Fibroblast of the aortic adventitia (primary cell): ENCODE measurements around the gene SMIM35. TPM values are rescaled to one million over a fixed set of nuclear protein-coding genes. Genes with fewer than 3 reads are reported as not detected.
"Not testable (repeated sequence)": the region's sequence is repeated elsewhere in the genome, so short reads cannot be mapped to it uniquely, and the experiment has no call there.

ENCODE experiments used
- DNase-seq: peaks from one replicate; pipeline ENCODE4 v3.0.0-alpha.2; 2010; ENCODE audit warnings: low read depth
- H3K4me3 ChIP-seq: 2 replicates; pipeline ENCODE4 v1.5.1; 2011; ENCODE audit warnings: low read depth, mild to moderate bottlenecking, control low read depth, low read length, moderate library complexity
- total RNA-seq: library from RNA; depleted of rRNA; stranded (reverse); fragments of >200 nt; gene quantifications from 2 replicates; pipeline ENCODE4 v1.2.3, GENCODE V29; 2012; ENCODE audit warnings: low replicate concordance
- TF ChIP-seq, protein P1 (sequence below): IDR thresholded peaks from 2 replicates; pipeline ENCODE4 v1.5.1; 2011; ENCODE audit warnings: mild to moderate bottlenecking, low read length, control low read depth, inconsistent platforms; ENCODE audit not compliant: insufficient read depth

SMIM35 gene
- total RNA-seq, 1 donor = not detected

DNA sequence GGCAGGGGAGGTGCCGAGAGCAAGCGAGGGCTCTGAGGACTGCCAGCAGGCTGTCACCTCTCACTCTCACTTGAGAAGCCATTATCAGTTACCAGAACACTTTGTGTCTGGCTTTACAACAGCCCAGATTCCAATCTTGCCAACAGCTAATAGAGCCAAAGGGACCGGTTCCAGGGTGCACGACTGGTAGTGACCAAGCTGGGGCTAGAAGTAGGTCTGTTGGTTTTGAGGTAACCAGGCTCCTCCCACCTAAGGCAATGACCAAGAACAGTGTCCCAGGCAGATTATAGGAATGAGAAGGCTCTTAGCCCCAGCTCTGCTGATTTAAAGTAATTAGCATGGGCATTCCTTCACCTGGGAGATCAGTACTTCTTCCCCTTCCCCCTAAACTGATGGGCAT lies 107.8 kb downstream of the SMIM35 start:
- H3K4me3 ChIP-seq = no peak overlapping the region
- TF ChIP-seq, protein P1, sequence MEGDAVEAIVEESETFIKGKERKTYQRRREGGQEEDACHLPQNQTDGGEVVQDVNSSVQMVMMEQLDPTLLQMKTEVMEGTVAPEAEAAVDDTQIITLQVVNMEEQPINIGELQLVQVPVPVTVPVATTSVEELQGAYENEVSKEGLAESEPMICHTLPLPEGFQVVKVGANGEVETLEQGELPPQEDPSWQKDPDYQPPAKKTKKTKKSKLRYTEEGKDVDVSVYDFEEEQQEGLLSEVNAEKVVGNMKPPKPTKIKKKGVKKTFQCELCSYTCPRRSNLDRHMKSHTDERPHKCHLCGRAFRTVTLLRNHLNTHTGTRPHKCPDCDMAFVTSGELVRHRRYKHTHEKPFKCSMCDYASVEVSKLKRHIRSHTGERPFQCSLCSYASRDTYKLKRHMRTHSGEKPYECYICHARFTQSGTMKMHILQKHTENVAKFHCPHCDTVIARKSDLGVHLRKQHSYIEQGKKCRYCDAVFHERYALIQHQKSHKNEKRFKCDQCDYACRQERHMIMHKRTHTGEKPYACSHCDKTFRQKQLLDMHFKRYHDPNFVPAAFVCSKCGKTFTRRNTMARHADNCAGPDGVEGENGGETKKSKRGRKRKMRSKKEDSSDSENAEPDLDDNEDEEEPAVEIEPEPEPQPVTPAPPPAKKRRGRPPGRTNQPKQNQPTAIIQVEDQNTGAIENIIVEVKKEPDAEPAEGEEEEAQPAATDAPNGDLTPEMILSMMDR = no peak
- no peak for DNase-seq

DNA sequence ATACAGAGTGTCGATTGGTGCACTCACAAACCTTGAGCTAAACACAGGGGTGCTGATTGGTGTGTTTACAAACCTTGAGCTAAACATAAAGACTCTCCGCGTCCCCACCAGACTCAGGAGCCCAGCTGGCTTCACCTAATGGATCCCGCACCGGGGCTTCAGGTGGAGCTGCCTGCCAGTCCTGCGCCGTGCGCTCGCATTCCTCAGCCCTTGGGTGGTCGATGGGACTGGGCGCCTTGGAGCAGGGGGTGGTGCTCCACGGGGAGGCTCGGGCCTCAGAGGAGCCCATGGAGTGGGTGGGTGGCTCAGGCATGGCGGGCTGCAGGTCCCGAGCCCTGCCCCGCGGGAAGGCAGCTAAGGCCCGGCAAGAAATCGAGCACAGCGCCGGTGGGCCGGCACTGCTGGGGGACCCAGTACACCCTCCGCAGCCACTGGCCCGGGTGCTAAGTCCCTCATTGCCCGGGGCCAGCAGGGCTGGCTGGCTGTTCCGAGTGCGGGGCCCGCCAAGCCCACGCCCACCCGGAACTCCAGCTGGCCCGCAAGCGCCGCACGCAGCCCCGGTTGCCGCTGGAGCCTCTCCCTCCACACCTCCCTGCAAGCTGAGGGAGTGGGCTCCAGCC lies 108.4 kb downstream of the SMIM35 start:
- not testable (repeated sequence) for DNase-seq, H3K4me3 ChIP-seq

DNA sequence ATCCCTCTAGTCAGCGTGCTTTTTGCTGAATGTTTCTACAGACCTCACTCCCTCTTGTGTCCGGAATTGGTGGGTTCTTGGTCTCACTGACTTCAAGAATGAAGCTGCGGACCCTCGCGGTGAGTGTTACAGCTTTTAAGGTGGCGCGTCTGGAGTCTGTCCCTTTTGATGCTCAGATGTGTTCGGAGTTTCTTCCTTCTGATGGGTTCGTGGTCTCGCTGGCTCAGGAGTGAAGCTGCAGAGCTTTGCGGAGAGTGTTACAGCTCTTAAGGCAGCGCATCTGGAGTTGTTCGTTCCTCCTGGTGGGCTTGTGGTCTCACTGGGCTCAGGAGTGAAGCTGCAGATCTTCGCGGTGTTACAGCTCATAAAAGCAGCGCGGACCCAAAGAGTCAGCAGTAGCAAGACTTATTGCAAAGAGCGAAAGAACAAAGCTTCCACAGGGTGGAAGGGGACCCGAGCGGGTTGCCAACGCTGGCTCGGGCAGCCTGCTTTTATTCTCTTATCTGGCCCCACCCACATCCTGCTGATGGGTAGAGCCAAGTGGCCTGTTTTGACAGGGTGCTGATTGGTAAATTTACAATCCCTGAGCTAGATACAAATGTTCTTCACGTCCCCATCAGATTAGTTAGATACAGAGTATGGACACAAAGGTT lies 109.0 kb downstream of the SMIM35 start:
- H3K4me3 ChIP-seq, DNase-seq: not testable (repeated sequence)

DNA sequence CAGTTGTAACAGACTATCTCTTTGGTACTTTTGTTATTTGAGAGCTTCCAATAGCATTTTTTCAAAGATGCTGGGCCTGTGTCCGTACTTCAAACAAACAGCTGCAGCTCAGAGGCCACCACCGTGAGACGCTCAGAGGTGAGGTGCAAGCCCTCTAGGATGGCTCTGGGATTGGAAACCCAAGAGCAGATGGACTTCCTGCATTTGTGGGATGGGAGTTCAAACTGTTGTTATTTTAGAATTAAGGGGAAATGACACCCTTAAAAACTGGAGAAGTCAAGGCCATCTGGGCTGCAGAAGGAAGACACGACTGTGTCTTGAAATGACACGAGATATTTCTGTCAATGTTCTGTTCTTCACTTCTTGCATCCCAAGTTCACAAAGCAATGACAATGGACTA lies 109.7 kb downstream of the SMIM35 start:
- H3K4me3 ChIP-seq = no peak overlapping the region
- TF ChIP-seq, protein P1 = no peak
- DNase-seq = no peak

DNA sequence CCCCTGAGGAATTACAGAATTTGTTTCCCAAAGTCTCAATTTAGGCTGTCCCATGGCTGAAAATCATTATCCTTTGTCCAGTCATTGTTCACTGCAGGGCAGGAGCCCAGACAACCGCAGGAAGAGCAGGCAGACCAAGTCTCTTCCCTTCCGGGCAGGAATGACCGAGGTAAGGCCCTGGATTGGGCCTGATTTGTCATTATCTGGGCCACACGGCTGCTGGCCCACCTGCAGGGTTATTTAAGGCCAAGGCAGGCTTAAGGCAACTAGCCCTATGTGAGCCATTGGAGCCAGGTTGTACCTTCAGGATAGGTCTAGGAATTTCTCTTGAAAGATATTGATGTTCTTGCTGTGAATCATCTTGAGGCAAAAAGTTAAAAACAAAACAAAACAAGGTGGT lies 110.3 kb downstream of the SMIM35 start:
- H3K4me3 ChIP-seq = no peak overlapping the region
- TF ChIP-seq, protein P1 = no peak
- no peak for DNase-seq

DNA sequence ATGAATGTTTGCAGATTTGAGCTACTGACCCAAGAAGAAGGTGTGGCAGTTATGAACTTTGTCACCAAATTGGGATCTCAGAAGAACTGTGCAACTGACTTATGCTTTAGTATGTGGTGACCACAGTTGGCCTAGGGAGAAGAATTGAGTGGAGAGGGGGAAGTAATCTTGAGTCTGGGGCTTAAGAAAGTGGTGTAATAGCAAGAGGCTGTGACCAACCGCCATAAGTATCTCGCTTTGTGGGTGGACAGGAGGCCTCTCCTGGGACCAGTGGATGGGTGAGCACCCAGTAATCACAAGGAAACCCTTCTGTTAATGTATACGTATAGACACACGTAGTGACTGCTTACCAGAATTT lies 113.3 kb downstream of the SMIM35 start:
- DNase-seq = no peak
- no peak overlapping the region for H3K4me3 ChIP-seq
- TF ChIP-seq, protein P1 = no peak

DNA sequence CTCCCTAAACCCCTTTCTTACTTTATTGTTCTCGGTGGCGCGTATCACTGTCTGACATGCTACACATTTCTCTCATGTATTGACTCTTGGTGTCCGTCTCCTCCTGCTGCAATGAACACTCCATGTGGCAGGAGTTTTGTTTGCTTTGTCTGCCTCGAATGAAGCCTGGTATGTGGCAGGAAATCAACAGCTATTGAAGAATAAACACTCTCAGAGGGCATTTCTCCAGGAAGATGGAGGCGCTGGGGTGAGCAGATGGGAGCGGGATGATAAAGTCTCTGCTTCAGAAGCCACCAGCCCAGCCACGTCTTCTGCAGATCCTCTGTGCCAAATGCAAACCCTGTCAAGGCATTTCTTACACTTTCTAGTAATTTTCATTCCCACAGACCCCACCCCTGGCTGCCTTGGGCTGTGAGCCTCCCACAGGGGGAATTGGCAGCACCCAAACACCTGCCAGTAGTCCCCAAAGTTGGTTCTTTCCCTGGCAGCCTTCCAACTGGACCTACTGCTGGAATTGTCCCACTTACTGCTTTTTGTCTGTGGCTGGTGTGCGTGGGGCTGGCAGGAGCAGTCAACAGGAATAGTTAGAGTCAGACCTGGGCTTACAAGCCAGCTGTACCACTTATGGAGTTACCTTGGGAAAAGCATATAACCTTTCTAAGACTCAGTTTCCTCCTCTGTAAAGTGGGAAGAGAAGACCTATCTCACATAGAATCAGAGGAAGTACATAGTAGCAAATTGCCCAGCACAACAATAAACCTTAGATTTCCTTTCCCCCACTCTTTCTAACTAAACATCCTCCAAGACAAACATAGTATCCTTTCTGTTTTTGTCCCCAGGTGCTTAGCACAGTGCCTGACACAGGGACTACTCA lies 113.9 kb downstream of the SMIM35 start:
- TF ChIP-seq, protein P1 = no peak
- H3K4me3 ChIP-seq = no peak overlapping the region
- DNase-seq = no peak
